ENCODE results near the gene LRRFIP2.

Gene LRRFIP2

DNA sequence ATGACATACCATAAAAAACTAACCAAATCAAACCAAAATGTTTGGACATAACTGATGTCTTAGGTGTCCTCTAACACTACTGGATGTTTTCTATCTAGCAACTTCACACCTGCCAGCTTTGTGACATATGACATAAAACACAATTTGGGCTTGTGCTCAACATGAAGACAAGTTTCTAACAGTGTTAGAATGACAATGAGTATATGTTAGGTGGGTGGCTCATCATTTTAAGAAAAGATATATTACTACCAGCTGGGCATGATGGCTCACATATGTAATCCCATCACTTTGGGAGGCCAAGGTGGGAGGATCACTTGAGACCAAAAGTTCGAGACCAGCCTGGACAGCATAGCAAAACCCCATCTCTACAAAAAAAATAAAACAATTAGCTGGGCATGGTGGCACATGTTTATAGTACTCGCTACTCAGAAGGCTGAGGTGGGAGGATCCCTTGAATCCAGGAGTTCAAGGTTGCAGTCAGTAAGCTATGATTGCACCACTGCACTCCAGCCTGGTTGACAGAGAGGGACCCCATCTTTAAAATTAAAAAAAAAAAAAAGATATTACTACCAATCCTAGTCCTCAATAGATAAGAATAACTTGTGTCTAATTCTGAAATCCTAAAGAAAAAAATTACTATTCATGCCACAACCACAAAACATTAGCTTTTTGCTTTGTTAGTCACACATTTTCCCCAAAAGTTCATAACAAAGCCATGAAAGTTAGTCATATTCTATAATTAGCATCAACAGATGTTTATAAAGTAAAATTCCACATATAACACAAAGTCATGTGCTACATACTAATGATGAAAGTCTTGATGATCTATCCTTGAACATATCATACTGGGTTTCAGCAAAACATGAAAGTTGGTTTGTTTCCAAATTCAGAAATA, 59.9 kb downstream of the LRRFIP2 start:
- no peak for DNase-seq (ENCODE audit: low spot score)

DNA sequence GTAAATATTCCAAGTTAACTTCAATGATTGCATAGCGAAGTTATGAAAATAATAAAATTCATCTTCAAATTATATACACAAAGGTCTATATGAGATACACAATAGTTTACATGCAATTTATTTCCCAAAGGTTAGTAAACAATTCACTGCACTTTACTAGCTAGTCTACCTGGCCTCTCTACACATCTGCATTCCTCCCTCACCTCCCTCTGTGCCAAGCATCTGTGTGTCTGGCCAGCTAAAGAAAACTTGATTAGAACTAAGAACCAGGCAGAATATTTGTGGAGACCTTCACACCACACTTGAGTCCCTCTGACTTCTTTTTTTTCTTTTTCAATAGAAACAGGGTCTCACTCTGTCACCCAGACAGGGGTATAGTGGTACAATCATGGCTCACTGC, 61.4 kb downstream of the LRRFIP2 start:
- no peak for DNase-seq (ENCODE audit: low spot score)

GRCh38 chr3:37111199-37111598, 63.2 kb downstream of the LRRFIP2 start:
- DNase-seq (ENCODE audit: low spot score): no peak

DNA sequence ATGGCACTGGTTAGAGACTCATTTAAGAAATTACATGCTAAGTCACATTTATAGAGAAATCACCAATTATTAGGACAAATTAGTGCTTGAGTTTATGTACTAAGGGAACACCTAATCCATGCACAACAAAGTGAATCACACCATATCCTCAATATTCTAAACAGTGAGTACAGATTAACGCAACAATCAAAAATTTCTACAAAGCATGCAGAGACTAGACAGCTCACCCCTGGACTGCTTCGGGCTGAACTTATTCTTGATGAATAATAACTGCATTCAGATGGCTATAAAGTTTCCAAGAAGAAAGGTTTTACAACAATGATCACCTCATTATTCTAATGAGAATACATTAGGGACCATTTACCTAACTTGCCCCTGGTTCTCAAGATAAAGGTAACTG, 66.5 kb downstream of the LRRFIP2 start:
- no peak for DNase-seq (ENCODE audit: low spot score)

GRCh38 chr3:37103103-37103808, 71.1 kb downstream of the LRRFIP2 start:
- DNase-seq (ENCODE audit: low spot score): peak; percentile 12

DNA sequence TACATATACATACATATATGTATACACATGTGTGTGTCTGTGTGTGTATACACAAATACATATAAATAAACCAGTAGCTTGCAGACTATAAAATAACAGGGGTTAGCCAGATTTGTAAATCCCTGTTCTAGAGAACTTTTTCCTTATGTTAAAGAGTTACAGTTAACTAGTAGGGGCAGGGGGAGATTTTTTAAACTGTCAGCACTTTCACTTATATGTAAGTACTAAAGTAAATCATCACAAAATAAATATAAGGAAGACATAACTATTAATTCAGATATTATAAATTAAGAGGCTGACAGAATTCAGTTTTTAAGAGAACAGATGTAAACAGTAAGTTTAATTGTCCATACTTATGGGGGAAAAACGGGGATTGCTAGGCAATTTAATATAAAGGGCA, 74.0 kb downstream of the LRRFIP2 start:
- no peak for DNase-seq (ENCODE audit: low spot score)

GRCh38 chr3:37099469-37099868, 74.9 kb downstream of the LRRFIP2 start:
- DNase-seq (ENCODE audit: low spot score): no peak

GRCh38 chr3:37098884-37099283, 75.5 kb downstream of the LRRFIP2 start:
- DNase-seq (ENCODE audit: low spot score): no peak

DNA sequence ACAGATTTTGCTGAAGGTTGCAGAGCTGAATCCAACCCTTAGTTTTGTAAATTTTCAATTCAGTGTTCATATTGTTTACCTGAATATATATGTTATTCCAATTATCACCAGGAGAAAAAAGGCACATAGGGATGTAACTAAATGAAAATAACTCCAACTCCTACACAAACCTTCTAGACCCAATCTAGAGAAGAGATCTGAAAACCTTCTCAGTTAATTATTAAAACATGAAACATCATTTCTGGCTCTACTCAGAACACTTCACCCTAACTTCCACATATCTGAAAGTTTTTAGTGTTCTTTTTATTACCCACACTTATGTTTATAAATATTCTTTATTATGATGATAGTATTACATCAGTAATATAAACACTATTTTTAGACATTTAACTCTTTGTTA, 76.6 kb downstream of the LRRFIP2 start:
- no peak for DNase-seq (ENCODE audit: low spot score)

GRCh38 chr3:37096975-37097374, 77.4 kb downstream of the LRRFIP2 start:
- no peak for DNase-seq (ENCODE audit: low spot score)

- no peak for DNase-seq (ENCODE audit: low spot score)
These were observed 78.1 kb downstream of the LRRFIP2 start for GRCh38 chr3:37096288-37096687.

DNA sequence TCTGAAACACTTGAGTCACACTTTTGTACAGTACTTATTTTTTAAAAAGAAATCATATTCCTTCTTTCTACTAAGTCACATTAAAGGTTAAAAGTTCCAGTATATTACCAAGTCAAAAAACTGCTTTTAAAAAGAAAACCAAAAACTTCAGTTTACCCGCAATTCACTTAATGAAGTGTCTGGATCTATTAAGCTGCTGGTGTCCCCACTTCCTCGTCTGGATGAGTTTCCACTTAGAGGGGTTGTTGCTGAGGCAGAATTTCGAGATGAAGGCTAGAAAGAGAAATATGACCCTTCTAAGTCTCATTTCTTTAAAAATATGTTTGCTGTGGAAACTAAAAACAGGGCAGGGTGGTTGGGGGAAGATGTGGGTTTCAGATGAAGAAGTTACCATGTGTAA, 79.7 kb downstream of the LRRFIP2 start:
- no peak for DNase-seq (ENCODE audit: low spot score)

DNA sequence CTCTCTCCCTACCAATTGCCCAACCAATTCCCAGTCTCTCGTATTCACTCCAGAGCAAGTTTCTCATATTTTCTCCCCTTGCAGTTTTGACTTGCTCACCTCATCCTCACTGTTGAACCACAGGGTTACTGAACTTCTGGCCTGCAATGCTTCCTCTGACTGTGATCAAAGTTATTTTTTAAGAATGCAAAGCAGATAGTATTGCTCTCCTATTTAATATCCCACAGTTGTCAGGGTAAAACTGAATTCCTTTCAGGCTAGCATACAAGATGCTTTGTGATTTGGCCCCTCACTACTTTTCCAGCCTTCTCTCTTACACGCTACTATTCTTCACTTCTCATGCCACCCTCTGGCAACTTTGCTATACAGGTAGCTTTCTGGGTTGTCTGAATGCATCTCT, 80.9 kb downstream of the LRRFIP2 start:
- no peak for DNase-seq (ENCODE audit: low spot score)

DNA sequence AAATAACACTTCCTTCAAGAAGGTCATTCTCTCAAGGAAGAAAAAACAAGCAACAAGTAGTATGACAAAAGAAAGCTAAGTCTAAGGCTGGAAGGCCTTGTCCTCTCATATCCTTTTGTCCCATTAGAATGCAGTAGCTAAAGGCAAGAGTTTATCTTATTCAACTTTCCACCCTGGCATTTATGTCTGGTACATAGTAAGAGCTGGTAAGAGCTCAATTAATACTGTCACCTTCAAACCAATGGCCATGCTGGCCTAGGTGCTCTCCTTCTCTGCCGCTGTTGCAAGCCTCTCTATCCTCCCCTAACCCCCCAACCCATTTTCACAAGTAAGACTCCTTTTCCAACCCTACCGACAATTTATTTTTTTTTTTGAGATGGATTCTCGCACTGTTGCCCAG, 81.9 kb downstream of the LRRFIP2 start:
- no peak for DNase-seq (ENCODE audit: low spot score)

DNA sequence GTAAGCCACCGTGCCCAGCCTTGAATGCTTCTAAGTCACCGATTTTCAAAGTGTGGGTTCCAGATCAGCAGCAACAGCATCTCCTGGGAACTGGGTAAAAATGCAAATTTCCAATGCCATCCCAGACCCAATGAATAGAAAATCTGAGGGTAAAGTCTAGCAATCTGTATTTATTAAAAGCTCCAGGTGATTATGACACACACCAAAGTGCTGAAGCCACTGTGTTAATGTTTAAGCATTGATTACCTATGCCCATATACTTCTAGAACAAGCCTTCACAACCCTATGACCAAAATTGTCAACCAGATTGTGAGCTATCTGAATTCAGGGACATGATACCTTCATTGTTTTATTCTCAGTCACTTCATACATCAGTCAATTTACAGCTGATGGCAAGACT, 86.5 kb downstream of the LRRFIP2 start:
- no peak for DNase-seq (ENCODE audit: low spot score)

GRCh38 chr3:37086918-37087317, 87.5 kb downstream of the LRRFIP2 start:
- DNase-seq (ENCODE audit: low spot score): no peak

DNA sequence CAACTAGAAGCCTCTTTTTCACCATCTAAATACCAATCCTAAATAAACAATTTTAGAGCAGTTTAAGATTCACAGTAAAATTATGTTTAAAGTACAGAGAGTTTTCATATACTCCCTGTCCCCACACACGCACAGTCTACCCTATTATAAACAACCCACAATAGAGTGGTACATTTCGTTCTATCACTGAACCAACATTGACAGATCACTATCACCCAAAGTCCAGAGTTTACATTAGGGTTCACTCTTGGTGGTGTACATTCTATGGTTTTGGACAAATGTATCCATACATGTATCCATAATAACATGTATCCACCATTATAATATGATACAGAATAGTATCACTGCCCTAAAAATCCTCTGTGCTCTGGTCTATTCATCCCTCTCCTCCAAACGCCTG, 92.1 kb downstream of the LRRFIP2 start:
- DNase-seq (ENCODE audit: low spot score): no peak

- DNase-seq (ENCODE audit: low spot score): no peak
These were observed 98.4 kb downstream of the LRRFIP2 start for GRCh38 chr3:37075955-37076354.

DNA sequence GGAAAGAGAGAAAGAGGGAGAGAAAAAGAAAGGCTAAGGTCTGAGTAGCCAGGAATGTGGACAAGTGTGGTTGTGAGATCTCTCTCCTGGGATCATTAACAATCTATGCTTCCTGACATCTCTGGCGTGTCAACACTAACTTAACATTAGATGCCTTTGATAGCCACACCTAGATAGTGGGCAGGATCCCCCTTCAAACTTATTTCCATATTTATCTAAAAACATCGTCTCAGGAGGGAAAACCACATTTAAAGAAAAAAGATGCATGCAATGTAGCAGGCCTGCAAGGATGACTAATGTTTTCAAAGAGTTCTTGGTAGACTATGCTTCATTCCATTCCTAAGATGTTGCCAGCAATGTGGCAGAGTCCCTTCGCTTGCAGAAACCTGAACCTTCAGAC, 100.2 kb downstream of the LRRFIP2 start:
- no peak for DNase-seq (ENCODE audit: low spot score)

DNA sequence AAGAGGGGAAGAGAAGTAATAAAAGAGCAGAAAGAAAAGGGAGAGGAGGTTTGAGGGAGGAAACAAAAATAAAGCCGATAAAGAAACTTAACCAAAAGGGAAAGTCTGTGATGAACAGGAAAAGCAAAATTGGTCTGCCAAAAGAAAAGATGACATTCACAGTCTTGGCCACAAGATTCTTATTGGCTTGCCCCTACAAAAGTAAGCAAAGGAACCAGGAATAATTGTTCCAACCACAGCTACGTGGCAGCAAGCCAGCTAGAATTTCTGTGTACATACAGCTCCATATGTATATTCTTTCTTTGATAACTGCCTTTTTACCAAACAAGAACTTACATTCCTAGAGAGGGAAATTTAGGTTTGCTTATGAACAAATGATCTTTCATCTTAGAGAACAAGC, 101.5 kb downstream of the LRRFIP2 start:
- DNase-seq (ENCODE audit: low spot score): no peak

- DNase-seq (ENCODE audit: low spot score): no peak
These were observed 102.5 kb downstream of the LRRFIP2 start for GRCh38 chr3:37071921-37072320.

DNA sequence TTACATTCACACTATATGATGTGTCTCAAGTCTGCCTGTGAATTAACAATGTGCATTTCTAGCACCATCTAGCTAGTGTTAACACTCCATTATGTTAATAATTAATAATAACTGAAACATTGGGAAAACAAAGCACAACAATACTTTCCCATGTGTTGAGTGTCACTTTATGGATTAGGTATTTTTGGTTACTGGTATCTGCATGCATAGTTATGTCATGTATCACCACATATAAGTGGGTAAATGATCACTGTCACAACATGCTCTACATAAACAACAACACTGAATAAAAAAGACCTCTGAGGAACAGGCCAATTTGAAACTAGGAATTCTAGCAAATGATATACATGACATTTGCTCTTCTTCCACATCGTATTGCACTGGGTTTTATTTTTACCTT, 106.4 kb downstream of the LRRFIP2 start:
- DNase-seq (ENCODE audit: low spot score): no peak

GRCh38 chr3:37067577-37067976, 106.8 kb downstream of the LRRFIP2 start:
- DNase-seq (ENCODE audit: low spot score): no peak

- DNase-seq (ENCODE audit: low spot score): no peak
These were observed 109.6 kb downstream of the LRRFIP2 start for GRCh38 chr3:37064747-37065146.
